PFSK-1 (cell line): Measurements from ENCODE around the gene SLCO3A1.

Source experiments
- FOXP2 ChIP-seq: optimal IDR thresholded peaks from 2 replicates; pipeline ENCODE3; 2011; ENCODE audit warnings: borderline replicate concordance, control low read depth, inconsistent platforms; ENCODE audit not compliant: insufficient read depth; ENCODE audit errors: extremely low read length, extremely low read depth
- POLR2AphosphoS5 ChIP-seq: IDR thresholded peaks from 2 replicates; pipeline ENCODE4 v1.6.1; 2012; ENCODE audit warnings: low read depth, mild to moderate bottlenecking, control low read depth, low read length, moderate library complexity
- REST ChIP-seq, 2 experiments: IDR thresholded peaks; 2 replicates each; pipeline versions ENCODE4 v1.6.1 to v1.8.0; 2011 to 2012; ENCODE audit warnings: low read depth in 2 of 2, low read length in 2 of 2, control low read depth in 1 of 2, inconsistent platforms in 1 of 2, mild to moderate bottlenecking in 1 of 2, moderate library complexity in 1 of 2; ENCODE audit not compliant: insufficient read depth in 1 of 2
- SIN3A ChIP-seq: IDR thresholded peaks from 2 replicates; pipeline ENCODE4 v1.6.1; 2012; ENCODE audit warnings: mild to moderate bottlenecking, low read length, moderate library complexity, borderline replicate concordance; ENCODE audit not compliant: insufficient read depth
- TAF1 ChIP-seq: IDR thresholded peaks from 2 replicates; pipeline ENCODE4 v1.6.1; 2012; ENCODE audit warnings: low read length, control low read depth, borderline replicate concordance; ENCODE audit not compliant: insufficient read depth

DNA sequence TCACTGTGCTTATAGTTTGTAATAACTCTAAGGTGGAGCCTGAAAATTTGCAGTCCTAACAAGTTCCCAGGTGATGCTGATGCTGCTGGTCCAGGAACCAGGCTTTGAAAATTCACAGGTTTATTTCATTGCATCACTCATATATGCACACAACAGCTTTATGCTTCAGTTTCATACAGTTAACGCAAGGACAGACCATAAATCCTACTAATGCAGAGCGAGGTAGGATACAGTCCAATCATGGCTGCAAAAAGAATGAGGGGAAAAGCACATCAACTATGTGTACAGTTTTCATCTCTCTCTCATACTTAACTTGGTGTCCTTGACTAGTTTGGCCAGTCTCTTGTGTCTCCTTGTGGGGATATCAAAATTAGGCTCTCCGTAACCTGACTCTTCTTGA, 135.1 kb downstream of the SLCO3A1 start:
- TF ChIP-seq POLR2AphosphoS5: no peak
- no peak for TF ChIP-seq SIN3A
- no peak for TF ChIP-seq TAF1
- no peak for TF ChIP-seq REST (IDR thresholded peaks at IDR 0.05; ENCODE audit: insufficient read depth in 1 of 2, low read depth in 2 of 2, low read length in 2 of 2)
- TF ChIP-seq FOXP2: no peak
